ENCODE measurements around the gene PMIS2. TPM values are rescaled to one million over a fixed set of nuclear protein-coding genes. Genes with fewer than 3 reads are reported as not detected.

The PMIS2 gene
- total RNA-seq, 2 experiments from 2014 or later = not detected

Other genes starting within 250 kb of the PMIS2 start
- under 1 TPM in 1 of 2 experiments, not detected in 1; 0.12 TPM for gene FFAR1, start 238.3 kb upstream of the PMIS2 start, total RNA-seq
- 1 to 10 TPM; 1.1 TPM for gene FFAR3, start 227.7 kb upstream of the PMIS2 start, total RNA-seq
- under 1 TPM in 1 of 2 experiments, not detected in 1; 0.17 TPM for gene GPR42, start 215.1 kb upstream of the PMIS2 start, total RNA-seq
- not detected for gene FFAR2, start 137.9 kb upstream of the PMIS2 start, total RNA-seq
- gene KRTDAP, start 95.7 kb upstream of the PMIS2 start, total RNA-seq = not detected
- 1 to 10 TPM; 2.1 to 2.4 TPM for gene DMKN, start 72.5 kb upstream of the PMIS2 start, total RNA-seq
- under 1 TPM in 1 of 2 experiments, not detected in 1; 0.10 TPM for gene SBSN, start 57.9 kb upstream of the PMIS2 start, total RNA-seq
- not detected for gene GAPDHS, start 52.7 kb upstream of the PMIS2 start, total RNA-seq
- 10 to 100 TPM; 73.5 to 81.9 TPM for gene TMEM147, start 40.5 kb upstream of the PMIS2 start, total RNA-seq
- gene ATP4A, start 22.5 kb upstream of the PMIS2 start, total RNA-seq = not detected
- gene HAUS5, start 26.6 kb downstream of the PMIS2 start, total RNA-seq = 10 to 100 TPM; 36.6 to 43.1 TPM
- gene RBM42, start 42.9 kb downstream of the PMIS2 start, total RNA-seq = 10 to 100 TPM; 86.4 to 88.0 TPM
- under 1 TPM; 0.70 to 0.83 TPM for gene ETV2, start 55.6 kb downstream of the PMIS2 start, total RNA-seq
- 100 to 1,000 TPM; 444 to 453 TPM for gene COX6B1, start 62.1 kb downstream of the PMIS2 start, total RNA-seq
- gene UPK1A, start 80.3 kb downstream of the PMIS2 start, total RNA-seq = 1 to 10 TPM in 1 of 2 experiments, under 1 TPM in 1; 0.90 to 1.0 TPM
- gene ZBTB32, start 118.4 kb downstream of the PMIS2 start, total RNA-seq = 100 to 1,000 TPM; 226 to 228 TPM
- gene KMT2B, start 131.8 kb downstream of the PMIS2 start, total RNA-seq = 10 to 100 TPM; 47.0 to 54.2 TPM
- 10 to 100 TPM; 90.1 to 92.8 TPM for gene IGFLR1, start 156.3 kb downstream of the PMIS2 start, total RNA-seq
- 10 to 100 TPM; 34.6 to 37.8 TPM for gene U2AF1L4, start 159.2 kb downstream of the PMIS2 start, total RNA-seq
- 10 to 100 TPM; 46.7 to 47.9 TPM for gene PSENEN, start 159.5 kb downstream of the PMIS2 start, total RNA-seq
- 1 to 10 TPM; 7.5 TPM for gene LIN37, start 162.4 kb downstream of the PMIS2 start, total RNA-seq
- under 1 TPM; 0.36 to 0.53 TPM for gene HSPB6, start 170.9 kb downstream of the PMIS2 start, total RNA-seq
- 10 to 100 TPM; 38.4 to 40.0 TPM for gene PROSER3, start 172.0 kb downstream of the PMIS2 start, total RNA-seq
- gene ARHGAP33, start 189.4 kb downstream of the PMIS2 start, total RNA-seq = 10 to 100 TPM; 35.0 to 39.3 TPM
- not detected for gene PRODH2, start 226.7 kb downstream of the PMIS2 start, total RNA-seq

Measured in activated CD4-positive, alpha-beta memory T cell treated with anti-CD3 and anti-CD28 coated beads for 36 hours (primary cell).